A549 (cell line): ENCODE data around the gene AFDN. TPM values are rescaled to one million over a fixed set of nuclear protein-coding genes. Genes with fewer than 3 reads are reported as not detected.
"Not testable (repeated sequence)": the region's sequence is repeated elsewhere in the genome, so short reads cannot be mapped to it uniquely, and the experiment has no call there.

Source experiments
- ATAC-seq, 2 experiments: fragments of 200-7000 bp in 1 of 2; fragments of >200 bp in 1 of 2; cut with Nextera tagmentation in 1 of 2; cut with Tn5 transposase in 1 of 2; 3 replicates each; pipeline versions ENCODE4 v1.8.0 to v1.9.1; 2018 to 2020; ENCODE audit warnings: mild to moderate bottlenecking in 1 of 2, moderate library complexity in 1 of 2
- CTCF ChIA-PET: fragments of 300-600 bp; sonication (Branson Sonifier 250); formaldehyde crosslinking; extraction: SDS; loops from one replicate; lab custom pipeline; 2021; ENCODE audit warnings: antibody characterized with exemption, inconsistent platforms; lab: Yijun Ruan, JAX
- POLR2A ChIA-PET: fragments of 350-600 bp; formaldehyde crosslinking; extraction: SDS; loops from one replicate; lab custom pipeline; 2021; ENCODE audit warnings: antibody characterized with exemption, inconsistent platforms; lab: Yijun Ruan, JAX
- DNase-seq, 2 experiments: peaks; one replicate each; pipeline versions ENCODE4 v3.0.0 to v3.0.0-alpha.2; 2011 to 2016; ENCODE audit warnings: low read depth in 1 of 2, low spot score in 1 of 2
- FAIRE-seq: peaks from 2 replicates; lab custom pipeline; 2011; peaks lifted over from hg19 to GRCh38; lab: Jason Lieb, UNC
- H3K27ac ChIP-seq, 2 experiments: fragments of >200 bp; sonication (Bioruptor Twin); formaldehyde crosslinking; 3 replicates each; pipeline ENCODE4 v1.5.1; 2016 to 2017
- H3K4me1 ChIP-seq: fragments of >200 bp; sonication (Bioruptor Twin); formaldehyde crosslinking; 3 replicates; pipeline ENCODE4 v1.6.1; 2016
- H3K4me2 ChIP-seq: fragments of >200 bp; sonication (Bioruptor Twin); formaldehyde crosslinking; 3 replicates; pipeline ENCODE4 v1.6.1; 2016
- H3K4me3 ChIP-seq: fragments of >200 bp; sonication (Bioruptor Twin); formaldehyde crosslinking; 3 replicates; pipeline ENCODE4 v1.5.1; 2016
- H3K9me3 ChIP-seq: fragments of >200 bp; sonication (Bioruptor Twin); formaldehyde crosslinking; 3 replicates; pipeline ENCODE4 v1.6.1; 2016
- CBX2 ChIP-seq: fragments of 200-600 bp; sonication (generic); IDR thresholded peaks from 2 replicates; pipeline ENCODE4 v1.6.1; 2016; ENCODE audit warnings: low read depth, mild to moderate bottlenecking, borderline replicate concordance
- CEBPB ChIP-seq, 2 experiments: fragments of >200 bp in 1 of 2; sonication (Bioruptor Twin) in 1 of 2; formaldehyde crosslinking in 1 of 2; IDR thresholded peaks; 2 replicates each; pipeline ENCODE4 v1.6.1; 2012 to 2016
- EHMT2 ChIP-seq: fragments of 200-600 bp; sonication (generic); IDR thresholded peaks from 2 replicates; pipeline ENCODE4 v1.6.1; 2016; ENCODE audit warnings: antibody characterized with exemption, low read depth, mild to moderate bottlenecking, moderate library complexity
- ESRRA ChIP-seq: fragments of 150-350 bp; IDR thresholded peaks from 2 replicates; pipeline ENCODE4 v1.6.1; 2014; ENCODE audit warnings: mild to moderate bottlenecking, low read length, borderline replicate concordance
- FOSB ChIP-seq: fragments of 250-450 bp; sonication (Bioruptor Pico); IDR thresholded peaks from 2 replicates; pipeline ENCODE4 v1.5.0; 2020; ENCODE audit warnings: mild to moderate bottlenecking, moderate library complexity
- HOXB13 ChIP-seq: fragments of 250-450 bp; sonication (Bioruptor Pico); IDR thresholded peaks from 2 replicates; pipeline ENCODE4 v1.5.0; 2020; ENCODE audit warnings: low read depth, mild to moderate bottlenecking, moderate library complexity
- HOXB5 ChIP-seq: fragments of 250-450 bp; sonication (Bioruptor Pico); IDR thresholded peaks from 2 replicates; pipeline ENCODE4 v1.5.0; 2020; ENCODE audit warnings: mild to moderate bottlenecking, moderate library complexity
- JUN ChIP-seq, 2 experiments: fragments of >200 bp; sonication (Bioruptor Twin); formaldehyde crosslinking; IDR thresholded peaks; 2 replicates in 1 of 2; 3 replicates in 1 of 2; pipeline ENCODE4 v1.6.1; 2016 to 2017
- MAZ ChIP-seq: fragments of 150-350 bp; IDR thresholded peaks from 2 replicates; pipeline ENCODE4 v1.6.1; 2014; ENCODE audit warnings: antibody characterized with exemption, low read depth, low read length, borderline replicate concordance
- MYC ChIP-seq: IDR thresholded peaks from 2 replicates; pipeline ENCODE4 v1.6.1; 2012; ENCODE audit warnings: mild to moderate bottlenecking, inconsistent platforms, low read length, improper control_type of control experiment, borderline replicate concordance
- POLR2AphosphoS2 ChIP-seq: conservative IDR thresholded peaks from 2 replicates; pipeline ENCODE4 v1.6.1; 2012; ENCODE audit warnings: low read length, improper control_type of control experiment, inconsistent platforms
- RARB ChIP-seq: fragments of 250-450 bp; sonication (Bioruptor Pico); IDR thresholded peaks from 2 replicates; pipeline ENCODE4 v1.8.0; 2021; ENCODE audit warnings: mild to moderate bottlenecking, moderate library complexity
- RFX5 ChIP-seq: fragments of 450-650 bp; IDR thresholded peaks from 2 replicates; pipeline ENCODE4 v1.7.1; 2014; ENCODE audit warnings: antibody characterized with exemption, mild to moderate bottlenecking, moderate library complexity
- TFCP2L1 ChIP-seq: fragments of 250-450 bp; sonication (Bioruptor Pico); IDR thresholded peaks from 2 replicates; pipeline ENCODE4 v1.5.0; 2021; ENCODE audit warnings: mild to moderate bottlenecking
- ZNF302 ChIP-seq: fragments of 250-450 bp; sonication (Bioruptor Pico); IDR thresholded peaks from 2 replicates; pipeline ENCODE4 v1.9.0; 2021; ENCODE audit warnings: inconsistent platforms, mild to moderate bottlenecking, moderate library complexity
- whole genome bisulfite sequencing: methylation state at CpG from one replicate; pipeline ENCODE4 v1.1.6; 2017; ENCODE audit errors: missing lambda C conversion rate; 5-methylcytosine and 5-hydroxymethylcytosine counted together
- polyA plus RNA-seq, 4 experiments: library from polyadenylated mRNA; depleted of rRNA in 3 of 4; stranded (reverse); fragments of >200 nt; fragmentation: RNase III in 1 of 4; extraction: RNeasy Plus Mini Kit Qiagen cat#74134 plus additional on column Dnase treatment in 1 of 4; gene quantifications; 2 replicates in 3 of 4; 3 replicates in 1 of 4; pipeline ENCODE4 v1.2.3, GENCODE V29; 2011 to 2017
- TF ChIP-seq, protein P1 (sequence below): fragments of 200-600 bp; sonication (generic); IDR thresholded peaks from 2 replicates; pipeline ENCODE4 v1.6.1; 2016; ENCODE audit warnings: antibody characterized with exemption, mild to moderate bottlenecking, moderate library complexity
- TF ChIP-seq, protein P2 (sequence below): fragments of 250-450 bp; sonication (Bioruptor Pico); IDR thresholded peaks from 2 replicates; pipeline ENCODE4 v1.5.0; 2021; ENCODE audit warnings: mild to moderate bottlenecking, moderate library complexity, borderline replicate concordance
- TF ChIP-seq, protein P3 (sequence below): fragments of >200 bp; sonication (Bioruptor Twin); formaldehyde crosslinking; IDR thresholded peaks from 3 replicates; pipeline ENCODE4 v1.5.1; 2016

Gene AFDN
- polyA plus RNA-seq, 2 of the 4 experiments (the other 2 are of a cell fraction), result 17.5 to 40.8 TPM

DNA sequence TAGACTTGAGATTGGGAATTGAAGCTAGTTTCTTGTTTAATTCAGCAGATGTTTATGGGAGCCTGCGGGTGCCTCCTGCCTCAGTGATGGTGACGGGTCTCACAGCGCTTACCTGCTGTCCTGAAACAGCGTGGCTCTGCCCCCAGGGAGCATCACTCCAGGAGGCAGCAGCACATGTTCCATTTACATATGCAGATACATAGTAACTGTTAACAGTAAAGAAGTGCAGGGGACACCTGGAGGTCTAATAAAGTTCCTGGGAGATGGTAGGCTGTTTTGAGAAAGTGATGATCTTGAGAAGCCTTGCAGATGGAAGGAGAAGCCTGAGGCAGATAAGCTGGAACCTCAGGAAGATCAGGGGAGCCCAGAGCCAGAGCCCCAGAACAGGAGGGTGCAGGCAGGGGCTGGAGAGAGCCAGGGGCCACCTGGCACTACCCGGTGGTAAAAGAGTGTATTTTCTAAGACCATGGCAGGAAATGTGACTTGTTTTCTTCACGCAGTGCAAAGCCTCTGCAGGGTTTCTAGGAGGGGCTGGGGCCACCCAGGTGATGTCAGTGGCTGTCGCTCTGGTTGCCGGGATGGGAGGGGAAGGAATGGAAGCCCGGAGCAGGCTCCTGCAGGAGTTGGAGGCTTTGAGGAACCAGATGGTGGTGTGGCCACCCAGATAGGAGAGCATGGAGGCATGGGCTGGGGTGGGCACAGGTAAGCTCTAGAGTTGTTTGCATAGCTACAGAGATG, 146.6 kb downstream of the AFDN start (continued):
- TF ChIP-seq TFCP2L1 (CRISPR knock-in tag) (no peak), ESRRA (no peak), CBX2 (no peak)

DNA sequence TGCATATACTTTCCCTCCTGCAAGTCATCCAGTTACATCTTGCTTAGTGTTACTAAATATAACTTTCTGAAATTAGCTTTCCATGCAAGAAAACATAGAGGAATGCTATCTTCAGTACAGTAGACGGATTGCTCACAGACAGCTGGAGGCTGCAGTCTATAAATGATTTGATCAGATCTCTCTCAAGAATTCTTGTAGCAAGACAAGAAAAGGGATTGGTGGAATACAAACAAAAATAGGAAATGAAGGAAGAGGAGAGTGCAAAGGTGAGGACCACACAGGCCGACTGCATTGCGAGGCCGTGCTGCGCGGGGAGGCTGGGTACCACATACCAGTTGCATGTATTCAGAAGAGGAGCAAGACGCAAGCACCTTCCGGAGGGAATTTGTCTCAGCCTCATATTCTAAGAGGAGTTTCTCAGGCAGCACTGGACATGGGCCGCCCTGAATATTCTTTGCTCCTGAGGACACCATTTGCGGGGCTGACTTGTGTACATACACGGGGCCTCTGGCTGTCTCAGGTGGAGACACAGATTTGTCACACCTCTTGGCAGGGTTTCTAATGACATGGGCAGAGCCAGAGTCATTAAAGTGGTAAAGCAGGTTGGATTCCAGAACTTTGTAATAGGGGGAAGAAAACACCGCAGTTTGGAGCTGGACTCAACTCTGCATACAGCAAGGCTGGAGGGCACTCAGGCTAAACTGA, 148.1 kb downstream of the AFDN start:
- no peak for DNase-seq
- ATAC-seq, result no peak; a peak in 1 of 6 replicates
- Histone ChIP-seq H3K9me3 (no peaks in the 10 kb centered on the region), H3K4me3 (no peak overlapping the region), H3K27ac (no peak overlapping the region), H3K4me1 (no peaks in the 10 kb centered on the region), H3K4me2 (no peak overlapping the region)
- TF ChIP-seq EHMT2 (no peak), CBX2 (no peak), RARB (CRISPR knock-in tag) (no peak), HOXB13 (CRISPR knock-in tag) (no peak), JUN (IDR thresholded peaks at IDR 0.05) (no peak), MYC (no peak), RFX5 (no peak), MAZ (no peak)
- TF ChIP-seq, protein P1, sequence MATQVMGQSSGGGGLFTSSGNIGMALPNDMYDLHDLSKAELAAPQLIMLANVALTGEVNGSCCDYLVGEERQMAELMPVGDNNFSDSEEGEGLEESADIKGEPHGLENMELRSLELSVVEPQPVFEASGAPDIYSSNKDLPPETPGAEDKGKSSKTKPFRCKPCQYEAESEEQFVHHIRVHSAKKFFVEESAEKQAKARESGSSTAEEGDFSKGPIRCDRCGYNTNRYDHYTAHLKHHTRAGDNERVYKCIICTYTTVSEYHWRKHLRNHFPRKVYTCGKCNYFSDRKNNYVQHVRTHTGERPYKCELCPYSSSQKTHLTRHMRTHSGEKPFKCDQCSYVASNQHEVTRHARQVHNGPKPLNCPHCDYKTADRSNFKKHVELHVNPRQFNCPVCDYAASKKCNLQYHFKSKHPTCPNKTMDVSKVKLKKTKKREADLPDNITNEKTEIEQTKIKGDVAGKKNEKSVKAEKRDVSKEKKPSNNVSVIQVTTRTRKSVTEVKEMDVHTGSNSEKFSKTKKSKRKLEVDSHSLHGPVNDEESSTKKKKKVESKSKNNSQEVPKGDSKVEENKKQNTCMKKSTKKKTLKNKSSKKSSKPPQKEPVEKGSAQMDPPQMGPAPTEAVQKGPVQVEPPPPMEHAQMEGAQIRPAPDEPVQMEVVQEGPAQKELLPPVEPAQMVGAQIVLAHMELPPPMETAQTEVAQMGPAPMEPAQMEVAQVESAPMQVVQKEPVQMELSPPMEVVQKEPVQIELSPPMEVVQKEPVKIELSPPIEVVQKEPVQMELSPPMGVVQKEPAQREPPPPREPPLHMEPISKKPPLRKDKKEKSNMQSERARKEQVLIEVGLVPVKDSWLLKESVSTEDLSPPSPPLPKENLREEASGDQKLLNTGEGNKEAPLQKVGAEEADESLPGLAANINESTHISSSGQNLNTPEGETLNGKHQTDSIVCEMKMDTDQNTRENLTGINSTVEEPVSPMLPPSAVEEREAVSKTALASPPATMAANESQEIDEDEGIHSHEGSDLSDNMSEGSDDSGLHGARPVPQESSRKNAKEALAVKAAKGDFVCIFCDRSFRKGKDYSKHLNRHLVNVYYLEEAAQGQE, result no peak
- TF ChIP-seq, protein P2, sequence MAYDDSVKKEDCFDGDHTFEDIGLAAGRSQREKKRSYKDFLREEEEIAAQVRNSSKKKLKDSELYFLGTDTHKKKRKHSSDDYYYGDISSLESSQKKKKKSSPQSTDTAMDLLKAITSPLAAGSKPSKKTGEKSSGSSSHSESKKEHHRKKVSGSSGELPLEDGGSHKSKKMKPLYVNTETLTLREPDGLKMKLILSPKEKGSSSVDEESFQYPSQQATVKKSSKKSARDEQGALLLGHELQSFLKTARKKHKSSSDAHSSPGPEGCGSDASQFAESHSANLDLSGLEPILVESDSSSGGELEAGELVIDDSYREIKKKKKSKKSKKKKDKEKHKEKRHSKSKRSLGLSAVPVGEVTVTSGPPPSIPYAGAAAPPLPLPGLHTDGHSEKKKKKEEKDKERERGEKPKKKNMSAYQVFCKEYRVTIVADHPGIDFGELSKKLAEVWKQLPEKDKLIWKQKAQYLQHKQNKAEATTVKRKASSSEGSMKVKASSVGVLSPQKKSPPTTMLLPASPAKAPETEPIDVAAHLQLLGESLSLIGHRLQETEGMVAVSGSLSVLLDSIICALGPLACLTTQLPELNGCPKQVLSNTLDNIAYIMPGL (CRISPR knock-in tag), result no peak
- 70% methylated on average over 12 of the region's 12 CpGs for WGBS
- CTCF ChIA-PET, result no interaction called here
- no peak for FAIRE-seq
- POLR2A ChIA-PET, result no interaction called here

DNA sequence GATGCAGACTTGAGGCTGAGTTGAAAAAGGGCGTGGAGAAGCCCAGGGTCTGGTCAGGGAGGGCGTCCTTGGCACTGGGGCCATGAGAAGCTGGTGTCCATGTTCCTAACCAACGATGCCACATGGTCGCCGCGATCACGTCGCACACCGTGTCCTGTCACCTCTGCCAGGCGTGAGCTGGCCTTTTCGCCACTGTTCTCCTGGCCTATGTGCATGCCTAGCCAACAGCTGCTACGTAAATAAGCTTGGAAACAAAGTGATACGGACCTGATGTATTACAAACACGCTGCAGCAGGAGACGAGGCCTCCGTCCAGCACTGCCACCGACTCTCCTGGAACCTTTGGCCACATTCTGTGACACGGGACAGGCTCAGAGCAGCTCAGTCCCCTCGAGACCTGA, 148.7 kb downstream of the AFDN start:
- no peak for FAIRE-seq
- no peak overlapping the region for H3K4me2 ChIP-seq
- ChIA-PET POLR2A (no interaction called here), CTCF (no interaction called here)
- WGBS, result 97% methylated on average over 16 of the region's 19 CpGs
- DNase-seq, result no peak
- H3K4me1 ChIP-seq, result no peaks in the 10 kb centered on the region
- no peak for ATAC-seq
- H3K9me3 ChIP-seq, result no peaks in the 10 kb centered on the region
- TF ChIP-seq HOXB5, result no peak
- TF ChIP-seq RFX5, result no peak
- TF ChIP-seq FOSB (CRISPR knock-in tag), result no peak
- no peak for TF ChIP-seq MAZ
- TF ChIP-seq POLR2AphosphoS2, result no peak
- TF ChIP-seq ZNF302 (CRISPR knock-in tag), result no peak
- TF ChIP-seq RARB (CRISPR knock-in tag), result no peak
- no peak for TF ChIP-seq TFCP2L1 (CRISPR knock-in tag)
- TF ChIP-seq, protein P3, sequence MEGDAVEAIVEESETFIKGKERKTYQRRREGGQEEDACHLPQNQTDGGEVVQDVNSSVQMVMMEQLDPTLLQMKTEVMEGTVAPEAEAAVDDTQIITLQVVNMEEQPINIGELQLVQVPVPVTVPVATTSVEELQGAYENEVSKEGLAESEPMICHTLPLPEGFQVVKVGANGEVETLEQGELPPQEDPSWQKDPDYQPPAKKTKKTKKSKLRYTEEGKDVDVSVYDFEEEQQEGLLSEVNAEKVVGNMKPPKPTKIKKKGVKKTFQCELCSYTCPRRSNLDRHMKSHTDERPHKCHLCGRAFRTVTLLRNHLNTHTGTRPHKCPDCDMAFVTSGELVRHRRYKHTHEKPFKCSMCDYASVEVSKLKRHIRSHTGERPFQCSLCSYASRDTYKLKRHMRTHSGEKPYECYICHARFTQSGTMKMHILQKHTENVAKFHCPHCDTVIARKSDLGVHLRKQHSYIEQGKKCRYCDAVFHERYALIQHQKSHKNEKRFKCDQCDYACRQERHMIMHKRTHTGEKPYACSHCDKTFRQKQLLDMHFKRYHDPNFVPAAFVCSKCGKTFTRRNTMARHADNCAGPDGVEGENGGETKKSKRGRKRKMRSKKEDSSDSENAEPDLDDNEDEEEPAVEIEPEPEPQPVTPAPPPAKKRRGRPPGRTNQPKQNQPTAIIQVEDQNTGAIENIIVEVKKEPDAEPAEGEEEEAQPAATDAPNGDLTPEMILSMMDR, result no peak
- TF ChIP-seq CEBPB (IDR thresholded peaks at IDR 0.05), result no peak
- no peak overlapping the region for H3K27ac ChIP-seq
- no peak overlapping the region for H3K4me3 ChIP-seq

DNA sequence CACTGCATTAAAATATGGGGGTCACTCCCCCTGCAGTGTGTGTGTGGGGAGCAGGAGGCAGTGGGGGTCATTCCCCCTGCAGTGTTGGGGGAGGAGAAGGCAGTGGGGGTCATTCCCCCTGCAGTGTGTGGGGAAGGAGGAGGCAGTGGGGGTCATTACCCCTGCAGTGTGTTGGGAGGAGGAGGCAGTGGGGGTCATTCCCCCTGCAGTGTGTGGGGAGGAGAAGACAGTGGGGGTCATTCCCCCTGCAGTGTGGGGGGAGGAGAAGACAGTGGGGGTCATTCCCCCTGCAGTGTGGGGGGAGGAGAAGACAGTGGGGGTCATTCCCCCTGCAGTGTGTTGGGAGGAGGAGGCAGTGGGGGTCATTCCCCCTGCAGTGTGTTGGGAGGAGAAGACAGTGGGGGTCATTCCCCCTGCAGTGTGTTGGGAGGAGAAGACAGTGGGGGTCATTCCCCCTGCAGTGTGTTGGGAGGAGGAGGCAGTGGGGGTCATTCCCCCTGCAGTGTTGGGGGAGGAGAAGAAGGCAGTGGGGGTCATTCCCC, 149.5 kb downstream of the AFDN start:
- POLR2A ChIA-PET, FAIRE-seq, H3K27ac ChIP-seq, H3K4me3 ChIP-seq, H3K9me3 ChIP-seq, DNase-seq, H3K4me1 ChIP-seq, ATAC-seq, H3K4me2 ChIP-seq, CTCF ChIA-PET: not testable (repeated sequence)
